Muscle of leg (tissue), 11 donors: Measurements from ENCODE around the gene LMNB1. TPM values are rescaled to one million over a fixed set of nuclear protein-coding genes. Genes with fewer than 3 reads are reported as not detected.
A peak's percentile ranks its signal among the peaks of the same experiment; 100 is the strongest.
"Not testable (repeated sequence)": the region's sequence is repeated elsewhere in the genome, so short reads cannot be mapped to it uniquely, and the experiment has no call there.

Experiments used
- DNase-seq: peaks from one replicate; pipeline ENCODE4 v3.0.0; 2013
- H3K27ac ChIP-seq: one replicate; pipeline ENCODE4 v1.5.1; 2013; ENCODE audit warnings: mild to moderate bottlenecking, low read length, control low read depth
- H3K27me3 ChIP-seq: one replicate; pipeline ENCODE4 v1.6.1; 2013; ENCODE audit warnings: low read length; ENCODE audit not compliant: control insufficient read depth, insufficient read depth
- H3K36me3 ChIP-seq: one replicate; pipeline ENCODE4 v1.6.1; 2013; ENCODE audit warnings: low read length; ENCODE audit not compliant: control insufficient read depth, insufficient read depth
- H3K4me1 ChIP-seq: one replicate; pipeline ENCODE4 v1.6.1; 2013; ENCODE audit warnings: low read length; ENCODE audit not compliant: control insufficient read depth, insufficient read depth
- H3K4me3 ChIP-seq: one replicate; pipeline ENCODE4 v1.5.1; 2013; ENCODE audit warnings: low read length, control low read depth
- H3K9me3 ChIP-seq: replicated peaks from 2 replicates; pipeline ENCODE4 v1.6.1; 2013; ENCODE audit warnings: low read depth, low read length; ENCODE audit not compliant: control insufficient read depth
- WGBS: methylation state at CpG from one replicate; pipeline ENCODE4 v1.1.5; 2013; ENCODE audit warnings: missing lambda C conversion rate; ENCODE audit not compliant: insufficient coverage; 5-methylcytosine and 5-hydroxymethylcytosine counted together
- polyA plus RNA-seq, 8 donors: library from polyadenylated mRNA; unstranded; fragments of 120-200 nt; gene quantifications; one replicate each; pipeline versions ENCODE4 v1.2.1 to v1.2.3, GENCODE V29; 2013; ENCODE audit warnings: inconsistent platforms in 1 of 8, low replicate concordance in 1 of 8; ENCODE audit not compliant: insufficient read length in 8 of 8, insufficient read depth in 1 of 8
- total RNA-seq: library from RNA; stranded (reverse); fragments of 120-200 nt; gene quantifications from one replicate; pipeline ENCODE4 v1.2.4, GENCODE V29; 2013

Gene LMNB1
- total and polyA plus RNA-seq, 9 donors = 32.4 to 78.7 (median 53.0) TPM

GRCh38 chr5:126851501-126852011 lies 74.6 kb downstream of the LMNB1 start:
- 8% methylated on average over 14 of the region's 14 CpGs for WGBS
- Histone ChIP-seq H3K4me1 (peaks cover 48% of the 10 kb centered on the region), H3K4me3 (no peak overlapping the region), H3K36me3 (no peaks in the 10 kb centered on the region), H3K27ac (peak overlapping the region; percentile 83), H3K27me3 (no peaks in the 10 kb centered on the region), H3K9me3 (no peaks in the 10 kb centered on the region)
- peak; percentile 97 for DNase-seq

DNA sequence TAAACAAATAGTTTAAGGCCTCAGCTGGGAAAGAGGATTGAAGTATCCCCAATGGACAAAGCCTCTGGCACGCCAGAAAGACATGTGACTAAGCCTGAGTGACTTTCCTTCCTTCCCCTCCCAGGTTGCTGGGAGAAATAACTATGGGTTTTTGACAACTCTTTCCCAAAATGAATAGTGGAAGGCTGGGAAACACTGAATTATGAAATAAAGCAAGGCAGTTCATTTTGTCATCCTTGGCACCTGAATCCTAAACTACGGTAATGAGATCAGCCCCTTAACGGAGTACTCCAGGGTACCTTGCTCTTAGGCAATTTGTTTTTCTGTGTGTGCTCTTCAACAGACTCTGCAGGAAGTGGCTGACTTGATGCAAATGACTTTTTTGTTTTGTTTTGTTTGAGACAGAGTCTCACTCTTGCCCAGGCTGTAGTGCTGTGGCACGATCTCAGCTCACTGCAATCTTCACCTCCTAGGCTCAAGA lies 75.2 kb downstream of the LMNB1 start:
- H3K4me3 ChIP-seq = no peak overlapping the region
- peaks cover 48% of the 10 kb centered on the region for H3K4me1 ChIP-seq
- no peaks in the 10 kb centered on the region for H3K9me3 ChIP-seq
- peak; percentile 93 for DNase-seq
- no peaks in the 10 kb centered on the region for H3K27me3 ChIP-seq
- no peaks in the 10 kb centered on the region for H3K36me3 ChIP-seq
- 20% methylated on average over 1 of the region's 4 CpGs for WGBS
- peak overlapping the region; percentile 83 for H3K27ac ChIP-seq

DNA sequence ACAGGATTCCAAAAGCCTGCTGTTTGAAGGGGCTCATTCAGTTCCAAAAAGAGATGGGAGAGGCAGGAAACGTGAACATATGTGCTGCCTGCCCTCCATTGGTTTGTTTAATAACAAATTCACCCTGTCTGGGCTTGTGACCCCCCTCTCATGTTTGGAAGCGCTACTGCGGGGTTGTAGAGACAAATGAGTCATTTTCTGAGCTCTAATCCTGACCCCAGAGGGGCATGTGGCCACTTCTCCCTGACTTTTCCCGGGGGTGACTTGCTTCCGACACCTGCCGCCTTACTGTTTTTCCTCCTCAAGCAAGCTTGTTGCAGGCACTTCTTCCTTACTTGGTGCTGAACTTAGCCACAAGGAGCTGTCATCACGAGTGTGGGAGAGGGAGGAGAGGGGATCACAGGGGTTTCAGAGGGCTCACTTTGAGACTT lies 75.9 kb downstream of the LMNB1 start:
- peak overlapping the region; percentile 83 for H3K27ac ChIP-seq
- WGBS = 43% methylated on average over 4 of the region's 7 CpGs
- H3K36me3 ChIP-seq = no peaks in the 10 kb centered on the region
- no peaks in the 10 kb centered on the region for H3K27me3 ChIP-seq
- peaks cover 48% of the 10 kb centered on the region for H3K4me1 ChIP-seq
- no peak overlapping the region for H3K4me3 ChIP-seq
- peak; percentile 63 for DNase-seq
- no peaks in the 10 kb centered on the region for H3K9me3 ChIP-seq

DNA sequence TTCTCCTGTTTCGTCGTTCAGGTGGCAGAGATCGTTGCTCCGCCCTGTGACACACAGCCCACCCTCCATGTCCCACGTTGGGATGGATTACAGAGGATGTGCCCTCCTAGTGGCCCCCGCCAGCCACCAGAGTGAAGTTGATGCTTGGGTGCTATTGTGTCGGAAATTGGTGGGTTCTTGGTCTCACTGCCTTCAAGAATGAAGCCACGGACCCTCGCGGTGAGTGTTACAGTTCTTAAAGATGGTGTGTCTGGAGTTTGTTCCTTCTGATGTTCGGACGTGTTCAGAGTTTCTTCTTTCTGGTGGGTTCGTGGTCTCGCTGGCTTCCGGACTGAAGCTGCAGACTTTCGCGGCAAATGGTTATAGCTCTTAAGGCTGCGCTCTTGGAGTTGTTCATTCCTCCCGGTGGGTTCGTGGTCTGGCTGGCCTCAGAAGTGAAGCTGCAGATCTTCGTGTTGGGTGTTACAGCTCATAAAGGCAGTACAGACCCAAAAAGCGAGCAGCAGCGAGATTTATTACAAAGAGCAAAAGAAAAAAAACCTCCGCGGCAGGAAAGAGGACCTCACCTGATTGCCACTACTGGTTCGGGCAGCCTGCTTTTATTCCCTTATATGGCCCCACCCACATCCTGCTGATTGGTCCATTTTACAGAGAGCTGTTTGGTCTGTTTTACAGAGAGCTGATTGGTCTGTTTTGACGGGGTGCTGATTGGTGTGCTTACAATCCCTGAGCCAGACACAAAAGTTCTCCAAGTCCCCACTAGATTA lies 76.8 kb downstream of the LMNB1 start:
- H3K4me3 ChIP-seq, H3K27me3 ChIP-seq, H3K27ac ChIP-seq, H3K36me3 ChIP-seq, H3K9me3 ChIP-seq, DNase-seq: not testable (repeated sequence)
- peaks cover 48% of the 10 kb centered on the region for H3K4me1 ChIP-seq
- 92% methylated on average over 16 of the region's 27 CpGs for whole genome bisulfite sequencing

GRCh38 chr5:126854526-126855110 lies 77.7 kb downstream of the LMNB1 start:
- Histone ChIP-seq H3K4me1 (peaks cover 48% of the 10 kb centered on the region), H3K9me3 (no peaks in the 10 kb centered on the region), H3K27ac (no peak overlapping the region), H3K4me3 (no peak overlapping the region), H3K36me3 (no peaks in the 10 kb centered on the region), H3K27me3 (no peaks in the 10 kb centered on the region)
- WGBS = 92% methylated on average over 19 of the region's 35 CpGs
- DNase-seq = no peak

GRCh38 chr5:126855266-126855665 lies 78.3 kb downstream of the LMNB1 start:
- no peak overlapping the region for H3K27ac ChIP-seq
- H3K4me1 ChIP-seq = peaks cover 48% of the 10 kb centered on the region
- H3K36me3 ChIP-seq = no peaks in the 10 kb centered on the region
- H3K27me3 ChIP-seq = no peaks in the 10 kb centered on the region
- DNase-seq = no peak
- H3K4me3 ChIP-seq = no peak overlapping the region
- 74% methylated on average over 3 of the region's 8 CpGs for WGBS
- no peaks in the 10 kb centered on the region for H3K9me3 ChIP-seq

DNA sequence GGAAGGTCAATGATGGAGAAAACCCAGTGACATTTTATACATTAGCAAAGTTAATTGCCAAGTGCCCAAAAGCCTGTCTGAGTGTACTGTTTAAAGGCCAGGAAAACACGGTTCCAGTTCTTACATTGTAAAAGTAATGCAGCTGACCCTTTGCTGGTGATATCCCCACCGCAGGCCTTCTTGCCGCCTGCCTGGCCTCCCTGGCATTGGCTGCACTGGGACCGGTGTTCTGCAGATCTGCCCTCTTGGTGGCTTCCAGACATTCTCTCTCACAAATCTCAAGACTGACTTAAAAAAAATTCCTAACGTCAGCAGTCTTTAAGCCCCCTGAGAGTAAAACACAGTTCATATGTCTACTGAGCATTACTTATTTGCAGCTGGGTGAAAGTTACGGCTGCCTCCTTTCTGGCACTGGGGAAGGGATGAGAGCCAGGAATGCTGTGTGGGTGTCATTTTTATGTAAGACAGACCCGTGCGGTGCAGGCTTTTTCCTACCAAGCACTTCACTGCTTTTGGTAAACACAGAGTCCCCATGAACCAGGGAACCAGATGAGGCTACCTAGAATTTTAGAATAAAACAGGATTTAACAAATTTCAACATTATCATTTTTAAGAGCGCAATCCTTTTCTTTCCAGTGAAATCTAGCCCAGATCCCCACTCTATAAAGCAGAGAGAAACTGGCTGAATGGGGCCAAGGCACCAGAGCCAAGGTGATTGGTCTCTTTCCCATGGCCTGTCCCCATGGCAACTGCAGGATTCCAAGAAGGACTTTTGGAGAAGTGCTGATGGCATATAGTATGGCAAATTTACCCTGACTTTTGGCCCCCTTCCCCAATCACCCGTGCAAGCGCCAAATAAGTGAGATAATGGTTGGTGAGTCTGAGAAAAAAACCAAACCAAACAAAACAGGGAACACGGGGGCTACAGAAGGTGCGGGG lies 80.8 kb downstream of the LMNB1 start:
- H3K27me3 ChIP-seq = no peaks in the 10 kb centered on the region
- H3K4me1 ChIP-seq = peaks cover 28% of the 10 kb centered on the region
- no peak overlapping the region for H3K4me3 ChIP-seq
- no peaks in the 10 kb centered on the region for H3K9me3 ChIP-seq
- H3K27ac ChIP-seq = peak overlapping the region; percentile 77
- 27% methylated on average over 5 of the region's 13 CpGs for whole genome bisulfite sequencing
- H3K36me3 ChIP-seq = no peaks in the 10 kb centered on the region
- peak; percentile 82 for DNase-seq

DNA sequence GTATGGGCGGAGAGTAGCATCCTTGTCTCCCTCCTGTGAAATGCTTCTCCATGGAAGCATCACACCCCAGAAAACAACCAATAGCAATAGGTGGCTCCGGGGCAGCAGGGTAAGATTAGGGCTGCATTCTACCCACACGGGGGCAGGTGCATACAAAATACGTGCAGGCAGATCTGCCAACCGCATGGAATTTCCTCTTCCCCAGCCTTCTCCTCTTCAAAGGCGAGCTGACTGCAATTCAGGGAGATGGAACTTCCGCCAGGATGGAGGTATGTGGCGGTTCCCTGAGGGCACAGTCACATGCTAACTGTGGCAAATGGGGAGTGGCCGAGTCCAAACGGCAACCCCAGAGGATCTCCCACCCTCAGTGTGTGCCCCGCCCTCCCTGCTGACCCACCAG lies 81.5 kb downstream of the LMNB1 start:
- H3K27me3 ChIP-seq = no peaks in the 10 kb centered on the region
- no CpG with 5 or more reads among the region's 11 CpGs for WGBS
- H3K27ac ChIP-seq = peak overlapping the region; percentile 77
- H3K9me3 ChIP-seq = no peaks in the 10 kb centered on the region
- H3K36me3 ChIP-seq = no peaks in the 10 kb centered on the region
- no peak for DNase-seq
- no peak overlapping the region for H3K4me3 ChIP-seq
- peaks cover 23% of the 10 kb centered on the region for H3K4me1 ChIP-seq

DNA sequence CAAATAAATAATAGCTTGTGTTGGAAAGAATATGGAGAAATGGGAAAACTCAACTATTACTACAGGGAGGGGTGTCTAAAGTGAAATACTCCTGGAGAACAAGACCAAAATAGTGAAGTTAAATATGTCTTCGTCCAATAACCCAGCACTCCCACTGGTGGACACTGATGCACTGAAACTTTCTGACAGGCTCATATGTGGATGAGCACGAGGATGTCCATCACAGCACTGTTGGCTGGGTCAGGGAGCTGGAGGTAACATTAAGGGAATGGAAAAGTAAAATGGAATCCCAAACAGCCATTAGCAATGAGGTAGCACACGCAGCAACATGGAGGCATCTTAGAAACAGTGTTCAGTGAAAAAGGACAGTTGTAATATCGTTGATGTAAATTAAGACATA lies 86.5 kb downstream of the LMNB1 start:
- no peaks in the 10 kb centered on the region for H3K27me3 ChIP-seq
- WGBS = 67% methylated on average over 1 of the region's 4 CpGs
- no peak overlapping the region for H3K27ac ChIP-seq
- H3K4me3 ChIP-seq = no peak overlapping the region
- H3K36me3 ChIP-seq = no peaks in the 10 kb centered on the region
- H3K9me3 ChIP-seq = no peaks in the 10 kb centered on the region
- no peak for DNase-seq
- peaks cover 12% of the 10 kb centered on the region for H3K4me1 ChIP-seq
